ENCODE measurements around the gene KHSRP. TPM values are rescaled to one million over a fixed set of nuclear protein-coding genes. Genes with fewer than 3 reads are reported as not detected.

Gene KHSRP
- total RNA-seq, 1 donor from 2014 or later, result 152 TPM

DNA sequence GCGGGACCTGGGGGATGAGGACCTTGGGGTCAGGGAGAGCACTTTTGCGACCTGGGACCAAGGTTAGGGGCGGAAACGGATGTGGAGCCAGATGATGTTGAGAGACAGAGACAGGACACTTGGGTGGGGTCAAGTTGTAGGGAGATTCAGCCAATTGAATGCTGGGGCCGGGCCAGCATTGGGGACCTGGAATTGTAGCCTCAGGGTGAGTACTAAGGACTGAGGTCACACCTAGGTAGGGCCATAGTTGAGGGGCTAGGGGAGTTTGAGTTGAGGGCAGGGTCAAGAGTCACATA is 50.9 kb downstream of the KHSRP start:
- H3K9me3 ChIP-seq, result no peaks in the 10 kb centered on the region
- intact Hi-C loops (cut with DNase I), result loop anchor here (1.0 to 5.0 kb wide), 9 partner anchors 12 to 1554 kb away; partner anchors contain the start of genes CLPP, CTXN1, GTF2F1 and NDUFA11
- peak overlapping the region; percentile 93 to 99 for H3K27ac ChIP-seq
- no peak for DNase-seq (ENCODE audit: low spot score in 2 of 2)
- TF ChIP-seq, protein P1, sequence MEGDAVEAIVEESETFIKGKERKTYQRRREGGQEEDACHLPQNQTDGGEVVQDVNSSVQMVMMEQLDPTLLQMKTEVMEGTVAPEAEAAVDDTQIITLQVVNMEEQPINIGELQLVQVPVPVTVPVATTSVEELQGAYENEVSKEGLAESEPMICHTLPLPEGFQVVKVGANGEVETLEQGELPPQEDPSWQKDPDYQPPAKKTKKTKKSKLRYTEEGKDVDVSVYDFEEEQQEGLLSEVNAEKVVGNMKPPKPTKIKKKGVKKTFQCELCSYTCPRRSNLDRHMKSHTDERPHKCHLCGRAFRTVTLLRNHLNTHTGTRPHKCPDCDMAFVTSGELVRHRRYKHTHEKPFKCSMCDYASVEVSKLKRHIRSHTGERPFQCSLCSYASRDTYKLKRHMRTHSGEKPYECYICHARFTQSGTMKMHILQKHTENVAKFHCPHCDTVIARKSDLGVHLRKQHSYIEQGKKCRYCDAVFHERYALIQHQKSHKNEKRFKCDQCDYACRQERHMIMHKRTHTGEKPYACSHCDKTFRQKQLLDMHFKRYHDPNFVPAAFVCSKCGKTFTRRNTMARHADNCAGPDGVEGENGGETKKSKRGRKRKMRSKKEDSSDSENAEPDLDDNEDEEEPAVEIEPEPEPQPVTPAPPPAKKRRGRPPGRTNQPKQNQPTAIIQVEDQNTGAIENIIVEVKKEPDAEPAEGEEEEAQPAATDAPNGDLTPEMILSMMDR (IDR thresholded peaks at IDR 0.05), result no peak
- H3K36me3 ChIP-seq, result peaks cover 3 to 7% of the 10 kb centered on the region in 2 donors
- H3K4me1 ChIP-seq, result peaks cover 3 to 11% of the 10 kb centered on the region in 2 donors
- no peaks in the 10 kb centered on the region for H3K27me3 ChIP-seq
- H3K4me3 ChIP-seq, result peak overlapping the region; percentile 75 to 88

- peaks cover 8 to 12% of the 10 kb centered on the region in 2 donors for H3K36me3 ChIP-seq
- H3K9me3 ChIP-seq, result no peaks in the 10 kb centered on the region
- no peaks in the 10 kb centered on the region for H3K27me3 ChIP-seq
- peak; percentile 93 to 98 for DNase-seq (ENCODE audit: low spot score in 2 of 2)
- peak overlapping the region; percentile 93 to 99 for H3K27ac ChIP-seq
- peaks cover 3 to 11% of the 10 kb centered on the region in 2 donors for H3K4me1 ChIP-seq
- intact Hi-C loops (cut with DNase I), result loop anchor here (1.0 to 5.0 kb wide), 9 partner anchors 12 to 1554 kb away; partner anchors contain the start of genes CLPP, CTXN1, GTF2F1 and NDUFA11
- TF ChIP-seq, protein P1 (IDR thresholded peaks at IDR 0.05), result no peak
- H3K4me3 ChIP-seq, result peak overlapping the region; percentile 75 to 88
These were observed 51.4 kb downstream of the KHSRP start for GRCh38 chr19:6373096-6373812.

- peak within 1 kb of the TSS; percentile 75 to 88 for H3K4me3 ChIP-seq
- H3K36me3 ChIP-seq, result peaks cover 12 to 18% of the 10 kb centered on the region in 2 donors
- TF ChIP-seq, protein P1 (IDR thresholded peaks at IDR 0.05), result no peak
- peak within 1 kb of the TSS; percentile 93 to 99 for H3K27ac ChIP-seq
- peaks cover 3 to 5% of the 10 kb centered on the region in 2 donors for H3K4me1 ChIP-seq
- intact Hi-C loops (cut with DNase I), result loop anchor here (1.0 to 5.0 kb wide), 10 partner anchors 11 to 1555 kb away; partner anchors contain the start of genes CLPP, CTXN1, GPR108 and GTF2F1
- DNase-seq (ENCODE audit: low spot score in 2 of 2), result peak; percentile 98 to 100
- H3K9me3 ChIP-seq, result no peaks in the 10 kb centered on the region
- H3K27me3 ChIP-seq, result no peaks in the 10 kb centered on the region
These were observed 52.0 kb downstream of the KHSRP start, which contains the start of gene ALKBH7 for GRCh38 chr19:6372594-6373095. Gene ALKBH7 (plus strand): TSS chr19:6372794. CDS start chr19:6372821, 27 bp downstream.

GRCh38 chr19:6364353-6364752 is 60.3 kb downstream of the KHSRP start:
- Histone ChIP-seq H3K36me3 (peaks cover 41 to 51% of the 10 kb centered on the region in 2 donors), H3K27me3 (no peaks in the 10 kb centered on the region), H3K4me3 (no peak overlapping the region), H3K27ac (no peak overlapping the region), H3K4me1 (peaks cover 4 to 7% of the 10 kb centered on the region in 2 donors), H3K9me3 (no peaks in the 10 kb centered on the region)
- TF ChIP-seq, protein P1 (IDR thresholded peaks at IDR 0.05), result no peak
- DNase-seq (ENCODE audit: low spot score in 2 of 2), result no peak
- intact Hi-C loops (cut with DNase I), result no loop called here

Other genes with a start within 250 kb of the KHSRP start
- gene MLLT1, start 144.8 kb downstream of the KHSRP start, total RNA-seq, result 34.5 TPM
- gene ACER1, start 91.2 kb downstream of the KHSRP start, total RNA-seq, result not detected
- gene CLPP, start 63.3 kb downstream of the KHSRP start, total RNA-seq, result 240 TPM
- 68.8 TPM for gene ALKBH7, start 52.0 kb downstream of the KHSRP start, total RNA-seq
- not detected for gene PSPN, start 48.9 kb downstream of the KHSRP start, total RNA-seq
- 67.9 TPM for gene GTF2F1, start 31.6 kb downstream of the KHSRP start, total RNA-seq
- not detected for gene SLC25A41, start 9.0 kb upstream of the KHSRP start, total RNA-seq
- gene SLC25A23, start 35.0 kb upstream of the KHSRP start, total RNA-seq, result 56.5 TPM
- not detected for gene CRB3, start 39.5 kb upstream of the KHSRP start, total RNA-seq
- 24.4 TPM for gene DENND1C, start 57.0 kb upstream of the KHSRP start, total RNA-seq
- gene TUBB4A, start 77.5 kb upstream of the KHSRP start, total RNA-seq, result 0.75 TPM
- not detected for gene TNFSF9, start 106.2 kb upstream of the KHSRP start, total RNA-seq
- gene CD70, start 166.3 kb upstream of the KHSRP start, total RNA-seq, result not detected
- gene TNFSF14, start 245.3 kb upstream of the KHSRP start, total RNA-seq, result 0.21 TPM

Measured in ascending aorta (tissue), 2 donors.